H1 (cell line): ENCODE results near the gene CRTC1.

ENCODE experiments used
- ATF3 ChIP-seq: IDR thresholded peaks from 2 replicates; pipeline ENCODE4 v1.6.1; 2011; ENCODE audit warnings: low read depth, mild to moderate bottlenecking, low read length; ENCODE audit not compliant: insufficient read depth
- CEBPB ChIP-seq: IDR thresholded peaks from 2 replicates; pipeline ENCODE4 v1.6.1; 2012; ENCODE audit warnings: low read depth, low read length
- EZH2 ChIP-seq: fragments of 200-600 bp; sonication (generic); IDR thresholded peaks from 2 replicates; pipeline ENCODE4 v1.7.1; 2012; ENCODE audit warnings: low read depth, mild to moderate bottlenecking, moderate library complexity, low read length, inconsistent platforms; ENCODE audit not compliant: severe bottlenecking
- JUN ChIP-seq: IDR thresholded peaks from 2 replicates; pipeline ENCODE4 v1.6.1; 2011; ENCODE audit warnings: low read depth, mild to moderate bottlenecking, improper control_type of control experiment, low read length
- JUND ChIP-seq: IDR thresholded peaks from 2 replicates; pipeline ENCODE4 v1.6.1; 2011; ENCODE audit warnings: mild to moderate bottlenecking, improper control_type of control experiment, low read length
- RAD21 ChIP-seq, 2 experiments: IDR thresholded peaks in 1 of 2; conservative IDR thresholded peaks in 1 of 2; 2 replicates each; pipeline ENCODE4 v1.6.1; 2011; ENCODE audit warnings: low read depth in 2 of 2, low read length in 2 of 2, improper control_type of control experiment in 1 of 2, inconsistent platforms in 1 of 2, mild to moderate bottlenecking in 1 of 2, moderate library complexity in 1 of 2
- RXRA ChIP-seq: IDR thresholded peaks from 2 replicates; pipeline ENCODE4 v1.6.1; 2011; ENCODE audit warnings: low read depth, mild to moderate bottlenecking, low read length, moderate library complexity; ENCODE audit not compliant: insufficient read depth
- SUZ12 ChIP-seq: fragments of 200-600 bp; sonication (generic); IDR thresholded peaks from 2 replicates; pipeline ENCODE4 v1.6.1; 2012; ENCODE audit warnings: mild to moderate bottlenecking, inconsistent platforms, low read length, moderate library complexity, mixed read lengths
- TBP ChIP-seq: IDR thresholded peaks from 2 replicates; pipeline ENCODE4 v1.6.1; 2011; ENCODE audit warnings: low read depth, low read length, improper control_type of control experiment
- TF ChIP-seq, protein P1 (sequence below), 3 experiments: IDR thresholded peaks; 1 replicate in 2 of 3; 2 replicates in 1 of 3; pipeline versions ENCODE4 v1.5.1 to v1.6.1; 2011; ENCODE audit warnings: low read length in 3 of 3, mild to moderate bottlenecking in 3 of 3, inconsistent platforms in 2 of 3, low read depth in 1 of 3, moderate library complexity in 1 of 3; ENCODE audit not compliant: insufficient read depth in 1 of 3; ENCODE audit errors: control extremely low read depth in 1 of 3

- TF ChIP-seq, protein P1, sequence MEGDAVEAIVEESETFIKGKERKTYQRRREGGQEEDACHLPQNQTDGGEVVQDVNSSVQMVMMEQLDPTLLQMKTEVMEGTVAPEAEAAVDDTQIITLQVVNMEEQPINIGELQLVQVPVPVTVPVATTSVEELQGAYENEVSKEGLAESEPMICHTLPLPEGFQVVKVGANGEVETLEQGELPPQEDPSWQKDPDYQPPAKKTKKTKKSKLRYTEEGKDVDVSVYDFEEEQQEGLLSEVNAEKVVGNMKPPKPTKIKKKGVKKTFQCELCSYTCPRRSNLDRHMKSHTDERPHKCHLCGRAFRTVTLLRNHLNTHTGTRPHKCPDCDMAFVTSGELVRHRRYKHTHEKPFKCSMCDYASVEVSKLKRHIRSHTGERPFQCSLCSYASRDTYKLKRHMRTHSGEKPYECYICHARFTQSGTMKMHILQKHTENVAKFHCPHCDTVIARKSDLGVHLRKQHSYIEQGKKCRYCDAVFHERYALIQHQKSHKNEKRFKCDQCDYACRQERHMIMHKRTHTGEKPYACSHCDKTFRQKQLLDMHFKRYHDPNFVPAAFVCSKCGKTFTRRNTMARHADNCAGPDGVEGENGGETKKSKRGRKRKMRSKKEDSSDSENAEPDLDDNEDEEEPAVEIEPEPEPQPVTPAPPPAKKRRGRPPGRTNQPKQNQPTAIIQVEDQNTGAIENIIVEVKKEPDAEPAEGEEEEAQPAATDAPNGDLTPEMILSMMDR (IDR thresholded peaks at IDR 0.05; ENCODE audit: control extremely low read depth in 1 of 3, insufficient read depth in 1 of 3, low read depth in 1 of 3, low read length in 3 of 3), result no peak
- TF ChIP-seq CEBPB, result no peak
- no peak for TF ChIP-seq SUZ12
- no peak for TF ChIP-seq TBP
- no peak for TF ChIP-seq RAD21 (IDR thresholded peaks at IDR 0.05 in 1 of 2, conservative IDR thresholded peaks at IDR 0.05 in 1 of 2; ENCODE audit: low read depth in 2 of 2, low read length in 2 of 2)
- TF ChIP-seq RXRA, result no peak
- no peak for TF ChIP-seq JUN
- TF ChIP-seq EZH2, result no peak
- TF ChIP-seq ATF3, result no peak
- TF ChIP-seq JUND, result no peak
These were observed 22.4 kb upstream of the CRTC1 start for GRCh38 chr19:18660939-18661670.
